Tibial nerve (tissue), 3 donors: ENCODE data around the gene TBC1D10B.

Experiments
- CTCF ChIP-seq, 5 experiments: fragments of 200-600 bp in 3 of 5; fragments of 450-650 bp in 2 of 5; sonication (generic) in 3 of 5; IDR thresholded peaks; one replicate each; pipeline ENCODE4 v1.5.1; 2016 to 2019; ENCODE audit warnings: antibody characterized with exemption in 5 of 5, mild to moderate bottlenecking in 3 of 5, moderate library complexity in 2 of 5
- POLR2A ChIP-seq, 2 donors: fragments of 450-650 bp; IDR thresholded peaks; one replicate each; pipeline ENCODE4 v1.6.1; 2017; ENCODE audit warnings: antibody characterized with exemption in 2 of 2, mild to moderate bottlenecking in 2 of 2, moderate library complexity in 2 of 2

DNA sequence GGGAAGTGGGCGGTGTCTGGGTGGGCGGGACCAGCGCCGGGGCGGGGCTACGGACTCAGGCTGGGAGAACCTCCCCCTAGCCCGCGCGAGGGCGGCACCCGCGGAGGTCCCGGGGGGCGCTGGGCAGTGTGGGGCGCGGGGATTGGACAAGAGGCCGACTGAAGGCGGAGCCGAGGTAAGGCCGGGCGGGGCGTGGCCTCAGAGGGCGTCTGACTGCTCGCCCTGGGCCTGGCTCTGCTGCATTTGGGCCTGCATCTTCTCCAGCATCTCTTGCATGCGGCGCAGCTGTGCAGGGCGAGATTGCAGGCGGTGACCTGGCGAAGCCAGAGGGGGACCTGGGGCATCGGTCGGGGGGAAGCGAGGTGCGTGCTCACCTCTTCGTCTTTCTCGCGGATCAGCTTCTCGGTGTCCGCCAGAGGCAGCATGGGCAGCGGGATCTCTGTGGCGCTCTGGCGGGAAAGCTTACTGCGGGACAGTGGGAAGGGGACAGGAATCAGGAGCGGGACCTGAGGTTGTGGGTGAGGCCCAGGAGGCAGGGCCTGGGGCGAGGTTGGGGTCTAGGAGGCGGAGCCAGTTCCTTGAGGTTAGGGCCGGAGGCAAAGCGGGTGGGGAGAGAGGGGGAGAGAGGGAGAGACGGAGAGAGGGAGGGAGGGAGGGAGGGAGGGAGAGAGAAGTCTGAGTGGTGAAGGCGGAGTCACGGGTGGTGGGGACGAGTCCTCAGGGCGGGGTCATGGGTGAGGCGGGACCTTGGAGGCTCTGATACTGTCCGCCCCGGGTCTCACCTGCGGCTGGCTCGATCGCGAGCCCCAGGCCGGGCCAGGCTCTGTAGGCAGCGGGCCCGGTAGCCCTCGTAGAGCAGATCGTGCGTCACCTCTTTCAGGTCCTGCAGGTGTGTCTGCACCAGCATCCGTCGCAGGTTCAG lies 8.2 kb upstream of the TBC1D10B start:
- TF ChIP-seq CTCF (IDR thresholded peaks at IDR 0.05) = peak in 3 of 5 experiments; percentile 12 to 37 (median 27)
- peak; percentile 23 to 89 for TF ChIP-seq POLR2A (IDR thresholded peaks at IDR 0.05)
